ENCODE measurements around the gene SELENON.

GRCh38 chr1:25799935-25800702 is at the start of gene SELENON:
- no peak for TF ChIP-seq YY1 (IDR thresholded peaks at IDR 0.05; ENCODE audit: insufficient read depth, insufficient read length)
- TF ChIP-seq ZNF274 (IDR thresholded peaks at IDR 0.05; ENCODE audit: low read depth, low read length): no peak
